GM23338 (cell line): ENCODE data around the gene COL25A1. TPM values are rescaled to one million over a fixed set of nuclear protein-coding genes. Genes with fewer than 3 reads are reported as not detected.

Experiments used
- ATAC-seq: fragments of 200-7000 bp; cut with Tn5 transposase; 3 replicates; pipeline ENCODE4 v1.9.1; 2020
- DNase-seq: peaks from one replicate; pipeline ENCODE4 v3.0.0-alpha.2; 2015; ENCODE audit warnings: low spot score
- H2AFZ ChIP-seq: fragments of 200-600 bp; sonication (generic); 2 replicates; pipeline ENCODE4 v1.8.0; 2016; ENCODE audit warnings: antibody characterized with exemption, mild to moderate bottlenecking, moderate library complexity
- H3F3A ChIP-seq: fragments of 200-600 bp; sonication (generic); replicated peaks from 2 replicates; pipeline ENCODE4 v1.8.0; 2017; ENCODE audit warnings: antibody characterized with exemption, mixed run types, low read depth
- H3K27ac ChIP-seq: fragments of 200-600 bp; sonication (generic); 2 replicates; pipeline ENCODE4 v1.6.1; 2016; ENCODE audit warnings: low read depth
- H3K27me3 ChIP-seq: fragments of 200-600 bp; sonication (generic); 2 replicates; pipeline ENCODE4 v1.8.0; 2016; ENCODE audit warnings: mild to moderate bottlenecking, mixed run types, moderate library complexity; ENCODE audit not compliant: insufficient read depth
- H3K36me3 ChIP-seq: fragments of 200-600 bp; sonication (generic); 2 replicates; pipeline ENCODE4 v1.8.0; 2016; ENCODE audit warnings: mild to moderate bottlenecking; ENCODE audit not compliant: insufficient read depth
- H3K4me1 ChIP-seq: fragments of 200-600 bp; sonication (generic); 2 replicates; pipeline ENCODE4 v1.8.0; 2016; ENCODE audit warnings: mild to moderate bottlenecking, moderate library complexity; ENCODE audit not compliant: insufficient read depth
- H3K4me2 ChIP-seq: fragments of 200-600 bp; sonication (generic); 2 replicates; pipeline ENCODE4 v1.7.1; 2017; ENCODE audit warnings: mixed run types
- H3K4me3 ChIP-seq: fragments of 200-600 bp; sonication (generic); 2 replicates; pipeline ENCODE4 v1.6.1; 2016; ENCODE audit warnings: mixed run types
- H3K79me2 ChIP-seq: fragments of 200-600 bp; sonication (generic); replicated peaks from 2 replicates; pipeline ENCODE4 v1.8.0; 2017; ENCODE audit warnings: mild to moderate bottlenecking; ENCODE audit not compliant: insufficient read depth
- H3K9me2 ChIP-seq: fragments of 200-600 bp; sonication (generic); 2 replicates; pipeline ENCODE4 v1.8.0; 2017; ENCODE audit not compliant: insufficient read depth
- H4K20me1 ChIP-seq: fragments of 200-600 bp; sonication (generic); replicated peaks from 2 replicates; pipeline ENCODE4 v1.8.0; 2017; ENCODE audit warnings: mild to moderate bottlenecking; ENCODE audit not compliant: insufficient read depth
- H3K27ac Mint-ChIP-seq: 2 replicates; pipeline ENCODE4 v1.8.0; 2020; ENCODE audit warnings: inconsistent platforms, mild to moderate bottlenecking, moderate library complexity, mixed read lengths
- H3K27me3 Mint-ChIP-seq: 3 replicates; pipeline ENCODE4 v1.8.0; 2022; ENCODE audit warnings: low read depth, mild to moderate bottlenecking, moderate library complexity, mixed read lengths, inconsistent platforms; ENCODE audit not compliant: insufficient read depth, poor library complexity
- H3K36me3 Mint-ChIP-seq: 3 replicates; pipeline ENCODE4 v1.8.0; 2021; ENCODE audit warnings: low read depth, mild to moderate bottlenecking, inconsistent platforms, moderate library complexity, mixed read lengths
- H3K4me1 Mint-ChIP-seq: 3 replicates; pipeline ENCODE4 v1.8.0; 2020; ENCODE audit warnings: mild to moderate bottlenecking, inconsistent platforms, mixed read lengths
- H3K4me3 Mint-ChIP-seq: 3 replicates; pipeline ENCODE4 v1.8.0; 2021; ENCODE audit warnings: moderate library complexity, mild to moderate bottlenecking, inconsistent platforms, mixed read lengths
- H3K9me3 Mint-ChIP-seq: 3 replicates; pipeline ENCODE4 v1.8.0; 2020; ENCODE audit warnings: moderate library complexity, mild to moderate bottlenecking, inconsistent platforms, mixed read lengths
- EZH2 ChIP-seq: fragments of 200-600 bp; sonication (generic); IDR thresholded peaks from one replicate; pipeline ENCODE4 v1.8.0; 2017; ENCODE audit warnings: antibody characterized with exemption, mild to moderate bottlenecking, low read depth; ENCODE audit not compliant: unreplicated experiment
- EZH2phosphoT487 ChIP-seq: fragments of 200-600 bp; sonication (generic); IDR thresholded peaks from one replicate; pipeline ENCODE4 v1.8.1; 2018; ENCODE audit warnings: antibody characterized with exemption; ENCODE audit not compliant: unreplicated experiment
- NANOG ChIP-seq: IDR thresholded peaks from 2 replicates; pipeline ENCODE4 v1.6.1; 2016; ENCODE audit warnings: antibody characterized with exemption, borderline replicate concordance
- ZNF114 ChIP-seq: fragments of 250-450 bp; sonication (Bioruptor Pico); IDR thresholded peaks from 2 replicates; pipeline ENCODE4 v1.5.0; 2020; ENCODE audit warnings: mild to moderate bottlenecking, moderate library complexity
- ZNF331 ChIP-seq: fragments of 250-450 bp; sonication (Bioruptor Pico); IDR thresholded peaks from 2 replicates; pipeline ENCODE4 v1.5.0; 2020; ENCODE audit warnings: low read depth, mild to moderate bottlenecking, moderate library complexity
- polyA plus RNA-seq: library from polyadenylated mRNA; unstranded; fragments of >200 nt; fragmentation: Nextera tagmentation; extraction: Ambion mirVana; gene quantifications from 2 replicates; pipeline ENCODE4 v1.2.1, GENCODE V29; 2016
- total RNA-seq: library from RNA; depleted of rRNA; stranded (reverse); fragments of >200 nt; shearing (Covaris generic); gene quantifications from 2 replicates; pipeline ENCODE4 v1.2.3, GENCODE V29; 2014
- TF ChIP-seq, protein P1 (sequence below): IDR thresholded peaks from one replicate; pipeline ENCODE4 v1.6.1; 2018; ENCODE audit warnings: antibody characterized with exemption; ENCODE audit not compliant: unreplicated experiment
- TF ChIP-seq, protein P2 (sequence below), 2 experiments: fragments of 200-600 bp in 1 of 2; sonication (generic) in 1 of 2; conservative IDR thresholded peaks; 2 replicates each; pipeline versions ENCODE4 v1.5.1 to v1.6.1; 2016 to 2017; ENCODE audit warnings: antibody characterized with exemption in 2 of 2, low read depth in 2 of 2, mild to moderate bottlenecking in 2 of 2, moderate library complexity in 1 of 2
- TF ChIP-seq, protein P3 (sequence below): IDR thresholded peaks from 2 replicates; pipeline ENCODE4 v1.6.1; 2016; ENCODE audit warnings: antibody characterized with exemption

COL25A1 gene
- total and polyA plus RNA-seq, 2 experiments from 2014 or later: 3.9 to 5.6 TPM

DNA sequence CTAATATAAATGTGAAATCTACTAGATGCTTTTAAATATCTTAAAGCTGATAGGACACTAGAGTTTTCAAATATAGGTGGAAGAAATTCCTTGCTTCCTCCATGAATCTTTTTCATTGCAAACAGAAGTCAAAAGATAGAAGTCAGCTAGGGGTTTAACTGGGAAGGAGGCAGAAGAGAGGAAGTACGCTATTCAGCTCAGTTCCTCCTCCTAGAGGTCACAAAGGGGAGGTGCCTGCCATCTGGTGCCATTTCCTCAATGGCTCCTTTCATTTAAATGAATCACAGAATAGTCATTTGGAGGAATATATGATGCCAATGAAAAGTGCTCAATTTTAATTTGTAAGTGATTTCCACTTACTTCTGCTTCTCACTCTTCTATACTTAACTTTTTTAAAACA is 8.5 kb downstream of the COL25A1 start:
- H3K36me3 ChIP-seq: no peaks in the 10 kb centered on the region
- DNase-seq (peak; percentile 87), ATAC-seq (peak; percentile 90)
- Mint-ChIP-seq H3K27me3 (no peaks in the 10 kb centered on the region), H3K9me3 (no peaks in the 10 kb centered on the region), H3K36me3 (no peaks in the 10 kb centered on the region), H3K4me1 (peaks cover 7% of the 10 kb centered on the region; the same call in 1 of the 3 replicates), H3K27ac (no peak overlapping the region), H3K4me3 (no peak overlapping the region)
- TF ChIP-seq, protein P1, sequence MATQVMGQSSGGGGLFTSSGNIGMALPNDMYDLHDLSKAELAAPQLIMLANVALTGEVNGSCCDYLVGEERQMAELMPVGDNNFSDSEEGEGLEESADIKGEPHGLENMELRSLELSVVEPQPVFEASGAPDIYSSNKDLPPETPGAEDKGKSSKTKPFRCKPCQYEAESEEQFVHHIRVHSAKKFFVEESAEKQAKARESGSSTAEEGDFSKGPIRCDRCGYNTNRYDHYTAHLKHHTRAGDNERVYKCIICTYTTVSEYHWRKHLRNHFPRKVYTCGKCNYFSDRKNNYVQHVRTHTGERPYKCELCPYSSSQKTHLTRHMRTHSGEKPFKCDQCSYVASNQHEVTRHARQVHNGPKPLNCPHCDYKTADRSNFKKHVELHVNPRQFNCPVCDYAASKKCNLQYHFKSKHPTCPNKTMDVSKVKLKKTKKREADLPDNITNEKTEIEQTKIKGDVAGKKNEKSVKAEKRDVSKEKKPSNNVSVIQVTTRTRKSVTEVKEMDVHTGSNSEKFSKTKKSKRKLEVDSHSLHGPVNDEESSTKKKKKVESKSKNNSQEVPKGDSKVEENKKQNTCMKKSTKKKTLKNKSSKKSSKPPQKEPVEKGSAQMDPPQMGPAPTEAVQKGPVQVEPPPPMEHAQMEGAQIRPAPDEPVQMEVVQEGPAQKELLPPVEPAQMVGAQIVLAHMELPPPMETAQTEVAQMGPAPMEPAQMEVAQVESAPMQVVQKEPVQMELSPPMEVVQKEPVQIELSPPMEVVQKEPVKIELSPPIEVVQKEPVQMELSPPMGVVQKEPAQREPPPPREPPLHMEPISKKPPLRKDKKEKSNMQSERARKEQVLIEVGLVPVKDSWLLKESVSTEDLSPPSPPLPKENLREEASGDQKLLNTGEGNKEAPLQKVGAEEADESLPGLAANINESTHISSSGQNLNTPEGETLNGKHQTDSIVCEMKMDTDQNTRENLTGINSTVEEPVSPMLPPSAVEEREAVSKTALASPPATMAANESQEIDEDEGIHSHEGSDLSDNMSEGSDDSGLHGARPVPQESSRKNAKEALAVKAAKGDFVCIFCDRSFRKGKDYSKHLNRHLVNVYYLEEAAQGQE: no peak
- TF ChIP-seq, protein P2, sequence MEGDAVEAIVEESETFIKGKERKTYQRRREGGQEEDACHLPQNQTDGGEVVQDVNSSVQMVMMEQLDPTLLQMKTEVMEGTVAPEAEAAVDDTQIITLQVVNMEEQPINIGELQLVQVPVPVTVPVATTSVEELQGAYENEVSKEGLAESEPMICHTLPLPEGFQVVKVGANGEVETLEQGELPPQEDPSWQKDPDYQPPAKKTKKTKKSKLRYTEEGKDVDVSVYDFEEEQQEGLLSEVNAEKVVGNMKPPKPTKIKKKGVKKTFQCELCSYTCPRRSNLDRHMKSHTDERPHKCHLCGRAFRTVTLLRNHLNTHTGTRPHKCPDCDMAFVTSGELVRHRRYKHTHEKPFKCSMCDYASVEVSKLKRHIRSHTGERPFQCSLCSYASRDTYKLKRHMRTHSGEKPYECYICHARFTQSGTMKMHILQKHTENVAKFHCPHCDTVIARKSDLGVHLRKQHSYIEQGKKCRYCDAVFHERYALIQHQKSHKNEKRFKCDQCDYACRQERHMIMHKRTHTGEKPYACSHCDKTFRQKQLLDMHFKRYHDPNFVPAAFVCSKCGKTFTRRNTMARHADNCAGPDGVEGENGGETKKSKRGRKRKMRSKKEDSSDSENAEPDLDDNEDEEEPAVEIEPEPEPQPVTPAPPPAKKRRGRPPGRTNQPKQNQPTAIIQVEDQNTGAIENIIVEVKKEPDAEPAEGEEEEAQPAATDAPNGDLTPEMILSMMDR (conservative IDR thresholded peaks at IDR 0.05; ENCODE audit: low read depth in 2 of 2): peak; percentile 85 to 86
- no peaks in the 10 kb centered on the region for H3K9me2 ChIP-seq
- H3K4me3 ChIP-seq: no peak overlapping the region
- H3K4me2 ChIP-seq: no peak overlapping the region
- H4K20me1 ChIP-seq: no peaks in the 10 kb centered on the region
- H3K79me2 ChIP-seq: no peaks in the 10 kb centered on the region
- no peaks in the 10 kb centered on the region for H3K27me3 ChIP-seq
- H3F3A ChIP-seq: no peaks in the 10 kb centered on the region
- H2AFZ ChIP-seq: no peak overlapping the region
- H3K27ac ChIP-seq: no peak overlapping the region
- no peaks in the 10 kb centered on the region for H3K4me1 ChIP-seq

DNA sequence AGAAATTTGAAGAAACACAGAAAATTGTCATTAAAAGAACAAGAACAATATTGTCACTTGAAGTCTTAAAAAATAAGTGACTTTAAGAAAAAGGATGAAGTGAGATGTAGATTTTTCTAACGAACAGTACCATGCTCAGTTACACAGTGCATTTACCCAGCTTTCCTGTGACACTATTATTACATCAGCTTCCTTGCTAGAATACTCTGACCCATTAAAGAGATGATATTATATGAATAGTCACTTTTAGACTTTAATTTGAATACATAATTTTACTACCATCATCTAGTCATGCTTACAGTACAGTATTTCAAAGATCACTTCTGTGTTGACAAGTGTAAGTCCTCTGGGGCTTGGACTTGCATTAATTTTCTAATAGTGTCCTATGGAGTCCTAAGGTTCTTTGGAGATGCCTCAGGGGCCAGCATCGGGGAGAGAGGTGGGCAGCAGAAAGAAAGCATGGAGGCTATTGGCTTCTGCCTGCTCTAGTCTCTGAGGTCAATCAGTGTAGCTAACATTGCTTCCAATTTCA is 10.7 kb downstream of the COL25A1 start:
- Histone ChIP-seq H3K9me2 (no peaks in the 10 kb centered on the region), H4K20me1 (no peaks in the 10 kb centered on the region), H3K4me3 (no peak overlapping the region), H3K4me1 (no peaks in the 10 kb centered on the region), H3K27ac (no peak overlapping the region), H3K4me2 (no peak overlapping the region), H3K79me2 (no peaks in the 10 kb centered on the region), H3K27me3 (no peaks in the 10 kb centered on the region), H3F3A (no peaks in the 10 kb centered on the region), H3K36me3 (no peaks in the 10 kb centered on the region), H2AFZ (no peak overlapping the region)
- no peak for ATAC-seq
- Mint-ChIP-seq H3K4me3 (no peak overlapping the region), H3K36me3 (no peaks in the 10 kb centered on the region), H3K9me3 (no peaks in the 10 kb centered on the region), H3K27ac (peak overlapping the region; percentile 70; the same call in 1 of the 2 replicates), H3K4me1 (peaks cover 7% of the 10 kb centered on the region; the same call in 1 of the 3 replicates), H3K27me3 (no peaks in the 10 kb centered on the region)
- no peak for DNase-seq
- TF ChIP-seq ZNF331 (CRISPR knock-in tag) (no peak), EZH2 (no peak), ZNF114 (CRISPR knock-in tag) (no peak), NANOG (no peak), EZH2phosphoT487 (no peak)
- TF ChIP-seq, protein P3, sequence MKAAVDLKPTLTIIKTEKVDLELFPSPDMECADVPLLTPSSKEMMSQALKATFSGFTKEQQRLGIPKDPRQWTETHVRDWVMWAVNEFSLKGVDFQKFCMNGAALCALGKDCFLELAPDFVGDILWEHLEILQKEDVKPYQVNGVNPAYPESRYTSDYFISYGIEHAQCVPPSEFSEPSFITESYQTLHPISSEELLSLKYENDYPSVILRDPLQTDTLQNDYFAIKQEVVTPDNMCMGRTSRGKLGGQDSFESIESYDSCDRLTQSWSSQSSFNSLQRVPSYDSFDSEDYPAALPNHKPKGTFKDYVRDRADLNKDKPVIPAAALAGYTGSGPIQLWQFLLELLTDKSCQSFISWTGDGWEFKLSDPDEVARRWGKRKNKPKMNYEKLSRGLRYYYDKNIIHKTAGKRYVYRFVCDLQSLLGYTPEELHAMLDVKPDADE: no peak
- TF ChIP-seq, protein P1: no peak
- TF ChIP-seq, protein P2 (conservative IDR thresholded peaks at IDR 0.05; ENCODE audit: low read depth in 2 of 2): no peak
